Motor neuron (in vitro differentiated cells): Measurements from ENCODE around the gene CIDEA. TPM values are rescaled to one million over a fixed set of nuclear protein-coding genes. Genes with fewer than 3 reads are reported as not detected.
"Not testable (repeated sequence)": the region's sequence is repeated elsewhere in the genome, so short reads cannot be mapped to it uniquely, and the experiment has no call there.

Source experiments
- ATAC-seq, 8 experiments: fragments of 200-7000 bp; cut with Tn5 transposase; replicated peaks in 6 of 8; 2 replicates each; pipeline ENCODE4 v1.8.0; 2021; ENCODE audit warnings: mild to moderate bottlenecking in 8 of 8, moderate library complexity in 8 of 8
- H3K27ac ChIP-seq, 2 donors: fragments of 250-450 bp; sonication (Bioruptor Pico); 2 replicates each; pipeline ENCODE4 v1.9.0; 2021; ENCODE audit warnings: antibody characterized with exemption in 2 of 2, mild to moderate bottlenecking in 2 of 2, moderate library complexity in 1 of 2
- H3K4me1 ChIP-seq, 2 donors: fragments of 250-450 bp; sonication (Bioruptor Pico); replicated peaks in 1 of 2; 2 replicates each; pipeline ENCODE4 v1.6.1; 2021; ENCODE audit warnings: antibody characterized with exemption in 2 of 2, mild to moderate bottlenecking in 2 of 2, moderate library complexity in 1 of 2
- H3K4me3 ChIP-seq, 5 donors: fragments of 250-450 bp; sonication (Bioruptor Pico); 2 replicates each; pipeline ENCODE4 v1.9.0; 2021; ENCODE audit warnings: antibody characterized with exemption in 5 of 5, mild to moderate bottlenecking in 5 of 5, moderate library complexity in 4 of 5
- WGBS, 10 experiments: fragments of 450-650 bp; shearing (Covaris generic); methylation state at CpG; one replicate each; pipeline ENCODE4 v1.0.0; 2022; 5-methylcytosine and 5-hydroxymethylcytosine counted together
- in situ Hi-C, 9 experiments: fragments of 400-800 bp; cut with MboI; loops; one replicate each; pipeline ENCODE4 v1.15.0; 2021; ENCODE audit warnings: low sequenced_read_pairs in 9 of 9, low pct_unique_long_range_greater_than_20kb in 2 of 9; ENCODE audit not compliant: unreplicated experiment in 9 of 9
- total RNA-seq, 8 experiments: library from RNA; unstranded; fragments of 300-600 nt; gene quantifications; 2 replicates each; pipeline versions ENCODE4 v1.2.3 to v1.2.4, GENCODE V29; 2022

The CIDEA gene, protein sequence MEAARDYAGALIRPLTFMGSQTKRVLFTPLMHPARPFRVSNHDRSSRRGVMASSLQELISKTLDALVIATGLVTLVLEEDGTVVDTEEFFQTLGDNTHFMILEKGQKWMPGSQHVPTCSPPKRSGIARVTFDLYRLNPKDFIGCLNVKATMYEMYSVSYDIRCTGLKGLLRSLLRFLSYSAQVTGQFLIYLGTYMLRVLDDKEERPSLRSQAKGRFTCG
- total RNA-seq: under 1 TPM in 2 of 8 experiments, not detected in 6; 0.14 to 0.31 TPM

DNA sequence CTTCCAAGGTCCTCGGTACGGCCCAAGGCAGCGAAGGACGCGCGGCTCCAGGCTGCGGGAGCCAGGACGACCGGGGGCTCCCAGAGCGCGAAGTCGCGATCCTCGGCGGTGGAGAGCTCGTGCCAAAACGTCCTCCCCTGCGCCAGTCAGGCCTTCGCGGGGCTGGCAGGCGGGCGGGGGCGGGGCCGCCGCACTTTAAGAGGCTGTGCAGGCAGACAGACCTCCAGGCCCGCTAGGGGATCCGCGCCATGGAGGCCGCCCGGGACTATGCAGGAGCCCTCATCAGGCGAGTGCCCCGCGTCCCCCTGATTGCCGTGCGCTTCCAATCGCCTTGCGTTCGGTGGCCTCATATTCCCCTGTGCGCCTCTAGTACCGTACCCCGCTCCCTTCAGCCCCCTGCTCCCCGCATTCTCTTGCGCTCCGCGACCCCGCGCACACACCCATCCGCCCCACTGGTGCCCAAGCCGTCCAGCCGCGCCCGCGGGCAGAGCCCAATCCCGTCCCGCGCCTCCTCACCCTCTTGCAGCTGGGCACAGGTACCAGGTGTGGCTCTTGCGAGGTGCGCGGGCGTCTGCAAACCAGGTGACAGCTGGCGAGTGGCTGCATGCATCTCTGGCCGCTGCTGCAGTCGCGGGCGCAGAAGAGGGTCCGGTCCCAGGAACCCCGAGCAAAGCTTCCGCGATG lies at the start of gene CIDEA:
Gene CIDEA (plus strand): TSS at position 226 of the 684 bp plus-strand sequence. CDS start 23 bp downstream, at position 249.
- H3K27ac ChIP-seq: no peak within 1 kb of the TSS
- ATAC-seq: peak; percentile 52 to 92 (median 85)

DNA sequence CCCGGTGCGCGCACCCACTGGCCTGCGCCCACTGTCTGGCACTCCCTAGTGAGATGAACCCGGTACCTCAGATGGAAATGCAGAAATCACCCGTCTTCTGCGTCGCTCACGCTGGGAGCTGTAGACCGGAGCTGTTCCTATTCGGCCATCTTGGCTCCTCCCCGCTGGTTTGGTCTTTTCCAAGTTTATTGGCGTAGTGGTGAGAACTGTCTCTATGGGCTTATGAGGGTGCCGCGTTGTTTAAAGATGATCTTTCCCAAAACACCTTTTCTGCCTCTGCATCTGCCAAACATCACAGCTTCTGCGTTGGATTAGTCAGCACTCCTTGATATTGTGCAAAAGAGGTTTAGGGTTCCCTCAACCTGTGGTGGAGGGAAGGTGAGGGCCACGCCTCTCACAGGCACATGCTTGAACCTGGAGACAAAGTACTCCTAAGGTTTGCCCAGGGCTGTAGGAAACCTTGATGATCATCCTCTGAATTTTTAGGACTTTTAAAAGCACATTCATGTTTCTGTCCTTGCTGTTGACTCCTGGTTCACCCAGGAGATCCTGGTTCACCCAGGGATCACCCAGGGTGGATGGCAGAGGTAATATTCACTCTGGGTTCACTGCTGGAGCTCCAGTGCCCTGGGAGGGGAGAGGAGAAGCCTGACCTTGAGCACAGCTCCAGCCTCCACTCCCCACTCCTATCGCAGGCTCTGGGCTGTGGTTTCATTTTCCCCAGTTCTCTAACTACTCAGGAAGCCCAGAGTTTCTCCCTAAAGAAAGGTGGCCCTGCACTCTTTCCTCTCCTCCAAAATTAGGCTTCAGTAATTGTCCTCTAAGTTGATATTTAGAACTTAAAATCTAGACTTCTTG lies 45.6 kb upstream of the CIDEA start:
- 40 to 92% methylated on average over 1 to 2 of the region's 18 CpGs; no CpG with 5 or more reads in 8 of the 10 experiments for WGBS, 10 experiments
- in situ Hi-C loops, H3K27ac ChIP-seq, H3K4me1 ChIP-seq, ATAC-seq, H3K4me3 ChIP-seq: not testable (repeated sequence)

More for the DNA sequence above, at the start of gene CIDEA:
- Histone ChIP-seq H3K4me1 (peaks cover 0 to 6% of the 10 kb centered on the region in 2 donors), H3K4me3 (peak within 1 kb of the TSS; percentile 8 to 28 (median 19))
- 2% methylated on average over 10 of the region's 69 CpGs; no CpG with 5 or more reads in 9 of the 10 experiments for WGBS, 10 experiments
- in situ Hi-C loops: no loop called here

DNA sequence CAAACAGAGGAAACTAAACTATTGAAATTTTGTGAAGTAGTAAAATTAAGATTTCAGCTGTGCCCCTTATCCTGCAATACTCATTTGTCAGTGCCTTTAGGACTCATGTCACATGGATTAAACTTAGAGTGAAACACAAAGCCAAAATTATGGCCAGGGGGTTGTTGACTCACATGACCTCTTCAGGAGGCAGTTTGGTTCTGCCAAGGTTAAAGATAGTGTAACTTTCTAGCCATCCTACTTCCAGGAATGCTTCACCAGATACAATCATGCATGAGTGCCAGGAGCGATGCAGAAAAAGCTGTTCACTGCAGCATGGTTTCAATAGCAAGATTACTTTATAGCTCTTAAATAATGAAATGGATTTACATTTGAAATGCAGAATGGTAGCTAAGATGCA lies 41.9 kb upstream of the CIDEA start:
- H3K4me3 ChIP-seq, H3K4me1 ChIP-seq, H3K27ac ChIP-seq, in situ Hi-C loops, ATAC-seq: not testable (repeated sequence)
- WGBS, 10 experiments: no CpG with 5 or more reads among the region's 1 CpG

DNA sequence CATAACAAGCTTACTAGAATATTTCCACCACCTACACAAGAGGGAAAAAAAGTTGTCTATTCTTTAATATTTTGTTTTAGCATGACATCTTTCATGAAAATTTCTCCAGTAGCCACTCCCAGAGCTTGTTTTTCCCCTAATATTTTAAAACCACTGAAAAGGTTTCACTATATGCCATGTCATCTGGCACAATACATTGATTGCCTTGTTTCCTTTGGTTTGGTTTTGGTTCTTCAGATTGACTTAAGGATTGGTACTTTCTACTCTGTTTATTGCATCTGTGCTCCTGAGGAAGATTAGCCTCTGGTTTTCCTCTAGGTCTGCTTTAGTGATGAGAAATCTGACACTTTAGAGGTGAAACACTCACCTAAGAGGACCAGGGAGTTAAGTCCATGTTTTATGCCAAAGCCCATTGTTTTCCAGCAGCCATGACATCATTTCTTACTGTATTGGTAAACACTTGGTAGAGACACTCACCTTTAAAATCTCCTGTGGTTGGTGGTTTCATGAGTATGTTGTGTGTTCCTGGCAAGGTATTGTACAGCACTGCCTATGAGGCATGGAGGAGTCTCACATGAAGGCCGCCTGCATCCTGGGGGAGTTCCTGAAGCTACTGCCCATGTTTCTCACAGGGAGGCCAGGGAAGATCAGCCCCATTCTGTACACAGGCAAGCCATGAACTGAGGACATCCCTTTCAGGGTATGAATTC lies 39.7 kb upstream of the CIDEA start:
- H3K4me3 ChIP-seq, in situ Hi-C loops, ATAC-seq, H3K27ac ChIP-seq, H3K4me1 ChIP-seq: not testable (repeated sequence)
- 60 to 83% (median 67%) methylated on average over 1 of the region's 1 CpG; no CpG with 5 or more reads in 7 of the 10 experiments for WGBS, 10 experiments

DNA sequence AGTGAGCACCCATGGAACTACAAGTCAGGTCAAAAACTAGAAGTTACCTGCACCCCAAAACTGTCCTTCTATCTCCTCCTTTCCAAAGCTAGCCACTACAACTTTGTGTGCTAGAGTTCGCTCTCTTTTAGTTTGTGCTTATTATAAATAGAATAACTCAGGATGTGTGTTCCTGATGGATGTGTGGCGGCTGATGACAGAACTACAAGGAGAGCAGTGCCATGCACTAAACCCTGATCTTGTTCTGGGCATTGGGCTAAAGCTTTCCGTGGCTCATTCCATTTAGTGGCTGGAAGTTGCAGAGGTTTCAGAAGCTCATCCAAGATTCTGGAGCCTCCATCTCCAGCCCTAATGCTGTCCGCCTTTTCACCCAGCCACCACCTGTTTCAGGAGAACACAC lies 37.7 kb upstream of the CIDEA start:
- H3K27ac ChIP-seq, ATAC-seq, H3K4me1 ChIP-seq, H3K4me3 ChIP-seq, in situ Hi-C loops: not testable (repeated sequence)
- WGBS, 10 experiments: 100% methylated on average over 1 of the region's 4 CpGs; no CpG with 5 or more reads in 9 of the 10 experiments

DNA sequence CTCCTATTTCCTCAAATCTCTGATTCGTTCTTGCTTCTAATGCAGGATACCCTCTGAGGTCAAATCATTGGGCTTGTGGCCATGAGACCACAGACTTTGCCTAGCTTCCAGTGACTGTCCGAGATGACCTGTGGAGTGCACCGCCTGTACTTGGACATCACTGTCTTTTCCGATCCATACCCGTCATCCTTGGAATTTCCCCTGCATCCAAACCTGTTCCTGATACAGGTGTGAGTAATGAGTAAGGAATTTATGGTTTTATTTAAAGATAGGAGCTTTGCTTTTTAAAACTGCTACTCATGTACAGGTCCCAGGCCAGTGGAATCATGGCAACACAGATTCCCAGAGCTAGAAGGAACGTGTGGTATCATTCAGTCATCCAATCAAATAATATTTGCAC lies 35.6 kb upstream of the CIDEA start:
- ATAC-seq, in situ Hi-C loops, H3K4me3 ChIP-seq, H3K27ac ChIP-seq, H3K4me1 ChIP-seq: not testable (repeated sequence)
- 40 to 78% methylated on average over 1 of the region's 6 CpGs; no CpG with 5 or more reads in 8 of the 10 experiments for WGBS, 10 experiments

DNA sequence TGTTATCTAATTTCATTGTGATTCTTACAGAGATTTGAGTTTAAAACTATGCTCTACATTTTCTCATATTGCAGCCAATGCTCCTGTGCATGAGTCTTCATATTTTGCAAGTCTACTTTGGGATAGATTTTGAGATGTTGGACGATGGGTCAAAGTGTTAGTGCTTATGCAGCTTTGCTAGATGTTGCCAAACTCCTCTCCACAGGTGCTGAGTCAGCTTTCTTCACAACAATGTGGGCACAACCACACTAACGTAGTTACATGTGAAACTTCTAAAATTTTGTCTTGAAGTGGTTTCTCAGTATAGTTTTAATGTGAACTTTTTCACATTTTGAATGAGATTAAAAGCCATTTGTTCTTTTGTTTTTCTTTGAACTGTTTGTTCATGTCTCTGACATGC lies 32.1 kb upstream of the CIDEA start:
- in situ Hi-C loops, H3K4me1 ChIP-seq, H3K27ac ChIP-seq, ATAC-seq, H3K4me3 ChIP-seq: not testable (repeated sequence)
- no CpG with 5 or more reads among the region's 2 CpGs for WGBS, 10 experiments

DNA sequence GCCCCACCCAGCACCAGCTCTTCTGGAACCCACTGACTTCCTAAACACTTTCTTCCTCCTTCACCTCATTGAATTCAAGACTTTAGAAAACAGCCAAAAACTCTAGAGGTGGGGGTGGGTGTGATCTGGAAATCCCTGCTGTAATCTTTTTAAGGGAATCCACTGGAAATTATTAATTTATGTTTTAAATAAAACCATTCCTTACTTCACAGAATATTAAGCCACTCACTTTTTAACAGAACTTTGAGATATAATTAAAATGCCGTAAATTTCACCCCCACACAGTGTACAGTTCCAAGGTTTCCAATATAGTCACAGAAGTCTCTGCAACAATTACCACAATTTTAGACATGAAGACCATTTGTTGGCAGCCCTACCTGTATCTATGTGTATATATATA lies 30.8 kb upstream of the CIDEA start:
- H3K4me1 ChIP-seq, H3K4me3 ChIP-seq, in situ Hi-C loops, H3K27ac ChIP-seq, ATAC-seq: not testable (repeated sequence)
- 0 to 100% (median 100%) methylated on average over 1 of the region's 1 CpG; no CpG with 5 or more reads in 3 of the 10 experiments for WGBS, 10 experiments

DNA sequence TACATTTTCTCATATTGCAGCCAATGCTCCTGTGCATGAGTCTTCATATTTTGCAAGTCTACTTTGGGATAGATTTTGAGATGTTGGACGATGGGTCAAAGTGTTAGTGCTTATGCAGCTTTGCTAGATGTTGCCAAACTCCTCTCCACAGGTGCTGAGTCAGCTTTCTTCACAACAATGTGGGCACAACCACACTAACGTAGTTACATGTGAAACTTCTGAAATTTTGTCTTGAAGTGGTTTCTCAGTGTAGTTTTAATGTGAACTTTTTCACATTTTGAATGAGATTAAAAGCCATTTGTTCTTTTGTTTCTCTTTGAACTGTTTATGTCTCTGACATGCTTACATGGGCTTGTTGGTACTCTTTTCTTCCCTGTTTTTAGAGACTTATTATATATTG lies 27.4 kb upstream of the CIDEA start:
- in situ Hi-C loops: loop anchor here in 1 of 9 experiments (25.0 kb wide), 1 partner anchor 165 kb away; no protein-coding TSS in a partner anchor
- WGBS, 10 experiments: no CpG with 5 or more reads among the region's 2 CpGs
- ATAC-seq, H3K4me3 ChIP-seq, H3K27ac ChIP-seq, H3K4me1 ChIP-seq: not testable (repeated sequence)

DNA sequence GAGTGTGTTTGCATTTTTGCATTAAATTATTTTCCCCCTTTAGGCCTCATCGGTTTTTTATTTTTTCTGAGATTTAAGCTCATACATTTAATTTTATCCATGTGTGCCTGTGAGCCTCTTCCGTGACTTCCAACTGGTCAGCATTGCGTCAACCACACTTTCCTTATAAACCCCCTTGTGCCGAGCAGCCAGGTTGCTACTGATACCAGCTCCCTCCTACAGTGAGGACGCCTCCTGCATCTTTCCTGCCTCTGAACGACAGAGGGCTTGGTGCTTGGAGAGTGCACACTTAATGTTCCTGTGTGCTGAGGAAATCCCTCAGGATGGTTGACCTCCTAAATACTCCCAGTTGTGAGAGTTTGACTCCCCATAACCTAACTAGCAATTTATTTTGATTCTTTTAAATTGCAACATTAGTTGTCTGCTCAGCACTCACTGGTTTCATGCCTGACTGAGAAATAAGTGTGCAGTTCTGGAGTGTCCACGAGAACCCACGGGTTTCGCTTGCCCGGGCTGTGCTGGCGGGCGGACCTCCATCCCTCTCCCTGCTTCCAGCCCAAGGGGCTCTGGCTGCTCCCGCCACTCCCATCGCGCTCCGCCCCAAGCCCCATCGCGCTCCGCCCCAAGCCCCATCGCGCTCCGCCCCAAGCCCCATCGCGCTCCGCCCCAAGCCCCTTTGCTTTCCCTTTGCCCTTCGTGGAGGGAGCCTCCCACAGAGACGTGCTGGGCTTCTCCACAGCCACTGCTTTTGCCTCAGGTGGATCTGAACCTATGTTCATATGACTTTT lies 26.6 kb upstream of the CIDEA start:
- H3K4me1 ChIP-seq, H3K4me3 ChIP-seq, H3K27ac ChIP-seq: not testable (repeated sequence)
- WGBS, 10 experiments: no CpG with 5 or more reads among the region's 27 CpGs
- peak in 6 of 8 experiments; percentile 65 to 99 (median 83) for ATAC-seq
- in situ Hi-C loops: loop anchor here in 1 of 9 experiments (25.0 kb wide), 1 partner anchor 165 kb away; no protein-coding TSS in a partner anchor

DNA sequence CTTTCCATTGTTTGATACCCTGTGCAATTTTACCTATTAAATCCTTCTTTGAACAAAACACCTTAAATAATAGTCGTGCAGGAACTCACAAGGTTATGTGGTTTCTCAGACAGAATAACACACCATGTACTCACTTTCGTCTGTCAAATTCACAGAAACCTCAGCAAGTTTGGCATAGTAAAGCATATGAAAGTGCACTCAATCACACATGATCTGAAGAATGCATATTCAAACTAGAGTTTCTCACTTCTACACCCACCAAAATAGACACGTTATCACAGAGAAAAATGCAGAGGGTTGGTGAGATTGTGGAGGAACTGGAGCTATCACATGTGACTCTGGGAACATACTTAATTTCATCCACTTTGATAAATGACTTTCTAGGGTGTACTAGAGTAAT lies 25.9 kb upstream of the CIDEA start:
- not testable (repeated sequence) for H3K27ac ChIP-seq, H3K4me3 ChIP-seq, H3K4me1 ChIP-seq
- in situ Hi-C loops: loop anchor here in 1 of 9 experiments (25.0 kb wide), 1 partner anchor 166 kb away; no protein-coding TSS in a partner anchor
- peak in 1 of 8 experiments; percentile 26 for ATAC-seq
- WGBS, 10 experiments: no CpG with 5 or more reads among the region's 3 CpGs

DNA sequence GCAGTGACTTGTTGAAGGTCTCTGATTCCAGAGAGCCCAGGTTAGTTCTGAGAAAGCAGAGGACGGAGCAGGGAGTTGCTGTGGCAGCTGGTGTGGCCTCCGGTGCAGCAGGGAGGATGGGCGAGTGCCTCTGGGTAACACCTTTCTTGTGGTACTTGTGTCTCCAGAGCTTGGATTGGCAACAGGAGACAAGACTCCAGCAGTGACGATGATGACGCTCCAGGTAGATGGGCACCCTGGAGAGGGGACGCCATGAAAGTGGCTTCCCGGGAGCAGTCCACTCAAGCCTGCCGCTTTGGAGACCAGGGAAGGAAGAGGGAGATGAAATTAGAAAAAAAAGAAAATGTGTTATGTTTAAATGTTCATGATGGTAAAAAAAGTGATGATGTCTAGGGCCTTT lies 23.6 kb upstream of the CIDEA start:
- not testable (repeated sequence) for ATAC-seq, H3K4me1 ChIP-seq, H3K27ac ChIP-seq, H3K4me3 ChIP-seq
- WGBS, 10 experiments: 67 to 97% (median 93%) methylated on average over 3 to 8 of the region's 8 CpGs; no CpG with 5 or more reads in 3 of the 10 experiments
- in situ Hi-C loops: loop anchor here in 1 of 9 experiments (25.0 kb wide), 1 partner anchor 168 kb away; no protein-coding TSS in a partner anchor
